ENCODE data around the gene UACA. TPM values are rescaled to one million over a fixed set of nuclear protein-coding genes. Genes with fewer than 3 reads are reported as not detected.

Gene UACA
- total RNA-seq, 2 donors from 2014 or later, result 2.5 to 3.6 TPM

GRCh38 chr15:70772402-70772801 lies 9.0 kb upstream of the UACA start:
- no peak overlapping the region for H3K27ac Mint-ChIP-seq
- peaks cover 9 to 10% of the 10 kb centered on the region in 2 donors for H3K4me1 Mint-ChIP-seq (ENCODE audit: low read depth in 2 of 2)
- H3K9me3 Mint-ChIP-seq, result no peaks in the 10 kb centered on the region
- ATAC-seq (no peak), DNase-seq (ENCODE audit: low spot score) (no peak)
- peaks cover 9 to 13% of the 10 kb centered on the region in 2 donors for H3K27me3 Mint-ChIP-seq
- no peaks in the 10 kb centered on the region for H3K36me3 Mint-ChIP-seq
- no peak overlapping the region for H3K4me3 Mint-ChIP-seq

GRCh38 chr15:70770863-70771262 lies 7.5 kb upstream of the UACA start:
- H3K9me3 Mint-ChIP-seq, result no peaks in the 10 kb centered on the region
- DNase-seq (ENCODE audit: low spot score), result no peak
- peaks cover 0 to 7% of the 10 kb centered on the region in 2 donors for H3K27me3 Mint-ChIP-seq
- no peaks in the 10 kb centered on the region for H3K36me3 Mint-ChIP-seq
- no peak overlapping the region for H3K4me3 Mint-ChIP-seq
- ATAC-seq, result no peak
- H3K4me1 Mint-ChIP-seq (ENCODE audit: low read depth in 2 of 2), result peaks cover 9 to 13% of the 10 kb centered on the region in 2 donors
- no peak overlapping the region for H3K27ac Mint-ChIP-seq

GRCh38 chr15:70768257-70768883 lies 5.0 kb upstream of the UACA start:
- peaks cover 15 to 19% of the 10 kb centered on the region in 2 donors for H3K4me1 Mint-ChIP-seq (ENCODE audit: low read depth in 2 of 2)
- H3K9me3 Mint-ChIP-seq, result no peaks in the 10 kb centered on the region
- H3K27ac Mint-ChIP-seq, result peak overlapping the region; percentile 67 to 84
- DNase-seq (ENCODE audit: low spot score) (no peak), ATAC-seq (peak in 1 of 2 donors; percentile 61)
- H3K27me3 Mint-ChIP-seq, result peaks cover 19 to 22% of the 10 kb centered on the region in 2 donors
- peak overlapping the region; percentile 51 for H3K4me3 Mint-ChIP-seq
- no peaks in the 10 kb centered on the region for H3K36me3 Mint-ChIP-seq

GRCh38 chr15:70767667-70768066 lies 4.3 kb upstream of the UACA start:
- Mint-ChIP-seq H3K36me3 (no peaks in the 10 kb centered on the region), H3K27me3 (peaks cover 19 to 22% of the 10 kb centered on the region in 2 donors), H3K9me3 (no peaks in the 10 kb centered on the region), H3K4me1 (ENCODE audit: low read depth in 2 of 2) (peaks cover 15 to 19% of the 10 kb centered on the region in 2 donors), H3K4me3 (peak overlapping the region; percentile 51), H3K27ac (peak overlapping the region; percentile 67 to 84)
- no peak for DNase-seq (ENCODE audit: low spot score)
- ATAC-seq, result peak; percentile 50 to 53

- H3K27me3 Mint-ChIP-seq, result peaks cover 22% of the 10 kb centered on the region in 2 donors
Observed at GRCh38 chr15:70766597-70766996, 3.2 kb upstream of the UACA start.

GRCh38 chr15:70765504-70766281 lies 2.3 kb upstream of the UACA start:
- DNase-seq (ENCODE audit: low spot score) (no peak), ATAC-seq (no peak)
- peaks cover 19 to 20% of the 10 kb centered on the region in 2 donors for H3K4me1 Mint-ChIP-seq (ENCODE audit: low read depth in 2 of 2)
- H3K27me3 Mint-ChIP-seq, result peaks cover 23 to 29% of the 10 kb centered on the region in 2 donors
- H3K4me3 Mint-ChIP-seq, result peak overlapping the region; percentile 9
- H3K9me3 Mint-ChIP-seq, result no peaks in the 10 kb centered on the region
- no peak overlapping the region for H3K27ac Mint-ChIP-seq
- no peaks in the 10 kb centered on the region for H3K36me3 Mint-ChIP-seq

More at GRCh38 chr15:70766597-70766996, 3.2 kb upstream of the UACA start:
- H3K4me3 Mint-ChIP-seq, result no peak overlapping the region
- H3K9me3 Mint-ChIP-seq, result no peaks in the 10 kb centered on the region
- ATAC-seq, result no peak
- H3K36me3 Mint-ChIP-seq, result no peaks in the 10 kb centered on the region
- DNase-seq (ENCODE audit: low spot score), result no peak
- peaks cover 19 to 20% of the 10 kb centered on the region in 2 donors for H3K4me1 Mint-ChIP-seq (ENCODE audit: low read depth in 2 of 2)
- H3K27ac Mint-ChIP-seq, result peak overlapping the region in 1 of 2 donors; percentile 82

GRCh38 chr15:70763950-70764730 lies 782 bp upstream of the UACA start:
- no peak for DNase-seq (ENCODE audit: low spot score)
- H3K4me1 Mint-ChIP-seq (ENCODE audit: low read depth in 2 of 2), result peaks cover 19 to 20% of the 10 kb centered on the region in 2 donors
- H3K27me3 Mint-ChIP-seq, result peaks cover 23 to 31% of the 10 kb centered on the region in 2 donors
- peak overlapping the region in 1 of 2 donors; percentile 81 for H3K27ac Mint-ChIP-seq
- H3K9me3 Mint-ChIP-seq, result no peaks in the 10 kb centered on the region
- H3K36me3 Mint-ChIP-seq, result no peaks in the 10 kb centered on the region
- ATAC-seq, result no peak
- H3K4me3 Mint-ChIP-seq, result peak overlapping the region; percentile 94

GRCh38 chr15:70762469-70763119 lies 764 bp downstream of the UACA start:
- H3K9me3 Mint-ChIP-seq, result no peaks in the 10 kb centered on the region
- no peak overlapping the region for H3K27ac Mint-ChIP-seq
- peak; percentile 17 to 43 for ATAC-seq
- H3K27me3 Mint-ChIP-seq, result peaks cover 28 to 36% of the 10 kb centered on the region in 2 donors
- H3K36me3 Mint-ChIP-seq, result no peaks in the 10 kb centered on the region
- DNase-seq (ENCODE audit: low spot score), result no peak
- H3K4me1 Mint-ChIP-seq (ENCODE audit: low read depth in 2 of 2), result peaks cover 11 to 13% of the 10 kb centered on the region in 2 donors
- H3K4me3 Mint-ChIP-seq, result peak overlapping the region; percentile 94

GRCh38 chr15:70761931-70762468 lies 1.4 kb downstream of the UACA start:
- DNase-seq (ENCODE audit: low spot score) (no peak), ATAC-seq (no peak)
- H3K4me1 Mint-ChIP-seq (ENCODE audit: low read depth in 2 of 2), result peaks cover 8 to 11% of the 10 kb centered on the region in 2 donors
- H3K27ac Mint-ChIP-seq, result no peak overlapping the region
- peaks cover 30 to 42% of the 10 kb centered on the region in 2 donors for H3K27me3 Mint-ChIP-seq
- H3K36me3 Mint-ChIP-seq, result no peaks in the 10 kb centered on the region
- H3K4me3 Mint-ChIP-seq, result peak overlapping the region; percentile 94
- no peaks in the 10 kb centered on the region for H3K9me3 Mint-ChIP-seq

GRCh38 chr15:70761046-70761445 lies 2.3 kb downstream of the UACA start:
- Mint-ChIP-seq H3K4me1 (ENCODE audit: low read depth in 2 of 2) (peaks cover 5 to 11% of the 10 kb centered on the region in 2 donors), H3K27ac (no peak overlapping the region), H3K27me3 (peaks cover 27 to 44% of the 10 kb centered on the region in 2 donors), H3K4me3 (no peak overlapping the region), H3K9me3 (no peaks in the 10 kb centered on the region), H3K36me3 (no peaks in the 10 kb centered on the region)
- no peak for DNase-seq (ENCODE audit: low spot score)
- no peak for ATAC-seq

GRCh38 chr15:70758790-70759462 lies 4.4 kb downstream of the UACA start:
- Mint-ChIP-seq H3K36me3 (no peaks in the 10 kb centered on the region), H3K27ac (no peak overlapping the region), H3K27me3 (peaks cover 24 to 34% of the 10 kb centered on the region in 2 donors), H3K9me3 (no peaks in the 10 kb centered on the region), H3K4me3 (no peak overlapping the region), H3K4me1 (ENCODE audit: low read depth in 2 of 2) (peaks cover 3 to 10% of the 10 kb centered on the region in 2 donors)
- ATAC-seq (no peak), DNase-seq (ENCODE audit: low spot score) (no peak)

- DNase-seq (ENCODE audit: low spot score) (no peak), ATAC-seq (no peak)
- Mint-ChIP-seq H3K27ac (no peak overlapping the region), H3K4me3 (no peak overlapping the region), H3K4me1 (ENCODE audit: low read depth in 2 of 2) (peaks cover 0 to 5% of the 10 kb centered on the region in 2 donors), H3K27me3 (peaks cover 21 to 30% of the 10 kb centered on the region in 2 donors), H3K36me3 (no peaks in the 10 kb centered on the region), H3K9me3 (no peaks in the 10 kb centered on the region)
Observed at GRCh38 chr15:70757627-70758026, 5.7 kb downstream of the UACA start.
